CD4-positive, alpha-beta T cell treated with Interleukin-4 for 1 hour (primary cell): ENCODE results near the gene SIPA1L3.

Experiments used
- DNase-seq, 2 donors: peaks; one replicate each; pipeline ENCODE4 v3.0.0-alpha.2; 2020 to 2022

Gene SIPA1L3

GRCh38 chr19:37947778-37948177, 40.8 kb downstream of the SIPA1L3 start:
- DNase-seq = no peak

GRCh38 chr19:37948362-37948761, 41.4 kb downstream of the SIPA1L3 start:
- no peak for DNase-seq

- no peak for DNase-seq
Observed at GRCh38 chr19:37950471-37951175, 43.6 kb downstream of the SIPA1L3 start.

- no peak for DNase-seq
Observed at GRCh38 chr19:37951816-37952210, 44.8 kb downstream of the SIPA1L3 start.

- DNase-seq = no peak
Observed at GRCh38 chr19:37953171-37953917, 46.3 kb downstream of the SIPA1L3 start.

- no peak for DNase-seq
Observed at GRCh38 chr19:37953918-37954303, 46.9 kb downstream of the SIPA1L3 start.

- DNase-seq = no peak
Observed at GRCh38 chr19:37954421-37954874, 47.4 kb downstream of the SIPA1L3 start.

- DNase-seq = no peak
Observed at GRCh38 chr19:37955986-37956385, 49.0 kb downstream of the SIPA1L3 start.

- no peak for DNase-seq
Observed at GRCh38 chr19:37957176-37957575, 50.2 kb downstream of the SIPA1L3 start.

- no peak for DNase-seq
Observed at GRCh38 chr19:37959665-37960114, 52.7 kb downstream of the SIPA1L3 start.

- DNase-seq = no peak
Observed at GRCh38 chr19:37961198-37961597, 54.2 kb downstream of the SIPA1L3 start.

GRCh38 chr19:37963190-37963936, 56.4 kb downstream of the SIPA1L3 start:
- no peak for DNase-seq

- no peak for DNase-seq
Observed at GRCh38 chr19:37964109-37964508, 57.1 kb downstream of the SIPA1L3 start.

GRCh38 chr19:37966211-37966661, 59.2 kb downstream of the SIPA1L3 start:
- no peak for DNase-seq

GRCh38 chr19:37966662-37967231, 59.7 kb downstream of the SIPA1L3 start:
- DNase-seq = no peak

GRCh38 chr19:37969695-37970094, 62.7 kb downstream of the SIPA1L3 start:
- DNase-seq = no peak

GRCh38 chr19:37970699-37971098, 63.7 kb downstream of the SIPA1L3 start:
- DNase-seq = no peak

- DNase-seq = no peak
Observed at GRCh38 chr19:37972803-37973202, 65.8 kb downstream of the SIPA1L3 start.

- DNase-seq = no peak
Observed at GRCh38 chr19:37973666-37974065, 66.7 kb downstream of the SIPA1L3 start.

GRCh38 chr19:37975071-37975470, 68.1 kb downstream of the SIPA1L3 start:
- no peak for DNase-seq

- DNase-seq = no peak
Observed at GRCh38 chr19:37975596-37976515, 68.8 kb downstream of the SIPA1L3 start.

GRCh38 chr19:37977391-37977790, 70.4 kb downstream of the SIPA1L3 start:
- DNase-seq = no peak
